OCI-LY7 (cell line): Measurements from ENCODE around the gene MTARC2. TPM values are rescaled to one million over a fixed set of nuclear protein-coding genes. Genes with fewer than 3 reads are reported as not detected.

Source experiments
- BruUV-seq: library from RNA; stranded (reverse); fragments of 400-500 nt; replicated peaks from 2 replicates; lab custom pipeline; 2021; lab: Mats Ljungman, UMichigan
- CTCF ChIA-PET: fragments of 300-600 bp; sonication (Branson Sonifier 250); formaldehyde crosslinking; loops from one replicate; lab custom pipeline; 2022; ENCODE audit warnings: antibody characterized with exemption; ENCODE audit not compliant: unreplicated experiment; lab: Charles Lee
- POLR2A ChIA-PET: fragments of 300-600 bp; sonication (Branson Sonifier 250); formaldehyde crosslinking; loops from one replicate; lab custom pipeline; 2022; ENCODE audit warnings: antibody characterized with exemption; lab: Charles Lee
- DNase-seq: peaks from one replicate; pipeline ENCODE4 v3.0.0-alpha.2; 2015; ENCODE audit warnings: low spot score
- H2AFZ ChIP-seq: fragments of 200-600 bp; sonication (generic), shearing (Covaris generic); 2 replicates; pipeline ENCODE4 v1.6.1; 2014; ENCODE audit warnings: mild to moderate bottlenecking, antibody characterized with exemption, low read length, moderate library complexity
- H3K27ac ChIP-seq: fragments of 200-600 bp; sonication (generic); 2 replicates; pipeline ENCODE4 v1.5.1; 2014; ENCODE audit warnings: mixed run types, low read depth, mild to moderate bottlenecking, moderate library complexity, low read length, inconsistent platforms; ENCODE audit not compliant: poor library complexity, severe bottlenecking
- H3K36me3 ChIP-seq: fragments of 200-600 bp; sonication (generic); 2 replicates; pipeline ENCODE4 v1.6.1; 2014; ENCODE audit warnings: mild to moderate bottlenecking, antibody characterized with exemption, low read length, moderate library complexity, mixed read lengths; ENCODE audit not compliant: insufficient read depth
- H3K4me1 ChIP-seq: fragments of 200-600 bp; sonication (generic); 2 replicates; pipeline ENCODE4 v1.5.1; 2014; ENCODE audit warnings: mild to moderate bottlenecking, low read length; ENCODE audit not compliant: insufficient read depth, poor library complexity, severe bottlenecking
- H3K4me2 ChIP-seq: fragments of 200-600 bp; sonication (generic); 2 replicates; pipeline ENCODE4 v1.6.1; 2014; ENCODE audit warnings: mild to moderate bottlenecking, low read length
- H3K4me3 ChIP-seq: fragments of 200-600 bp; sonication (generic); 2 replicates; pipeline ENCODE4 v1.5.1; 2014; ENCODE audit warnings: mild to moderate bottlenecking, low read depth, low read length; ENCODE audit not compliant: poor library complexity, severe bottlenecking
- H3K79me2 ChIP-seq: fragments of 200-600 bp; sonication (generic); 2 replicates; pipeline ENCODE4 v1.6.1; 2016; ENCODE audit warnings: low read depth, mild to moderate bottlenecking, low read length, moderate library complexity, mixed read lengths; ENCODE audit not compliant: insufficient read depth
- H3K9me2 ChIP-seq: fragments of 200-600 bp; sonication (generic); 2 replicates; pipeline ENCODE4 v1.6.1; 2016; ENCODE audit warnings: mild to moderate bottlenecking, low read length, mixed read lengths; ENCODE audit not compliant: insufficient read depth
- H3K9me3 ChIP-seq: fragments of 200-600 bp; sonication (generic); 2 replicates; pipeline ENCODE4 v1.6.1; 2014; ENCODE audit warnings: mild to moderate bottlenecking, mixed run types, low read length, mixed read lengths
- H4K20me1 ChIP-seq: fragments of 200-600 bp; sonication (generic); 2 replicates; pipeline ENCODE4 v1.6.1; 2014; ENCODE audit warnings: mild to moderate bottlenecking, antibody characterized with exemption, low read length, moderate library complexity, mixed read lengths; ENCODE audit not compliant: insufficient read depth
- CTCF ChIP-seq: fragments of 200-600 bp; sonication (generic); conservative IDR thresholded peaks from 2 replicates; pipeline ENCODE4 v1.5.1; 2014; ENCODE audit warnings: mild to moderate bottlenecking, antibody characterized with exemption, low read length, moderate library complexity, mixed read lengths
- EZH2phosphoT487 ChIP-seq: fragments of 200-600 bp; sonication (generic); IDR thresholded peaks from 2 replicates; pipeline ENCODE4 v1.6.1; 2018; ENCODE audit warnings: low read depth, borderline replicate concordance, mild to moderate bottlenecking, mixed run types, antibody characterized with exemption, low read length, moderate library complexity, mixed read lengths
- intact Hi-C: fragments of 100-400 bp; cut with micrococcal nuclease; formaldehyde crosslinking; loops from one replicate; pipeline ENCODE4 v1.10.0; 2022; ENCODE audit not compliant: unreplicated experiment
- total RNA-seq, 2 experiments: library from RNA; depleted of rRNA in 1 of 2; stranded (reverse); fragments of >200 nt in 1 of 2; shearing (Covaris generic) in 1 of 2; gene quantifications; 2 replicates each; pipeline ENCODE4 v1.2.3, GENCODE V29; 2014 to 2022

Gene MTARC2
- total RNA-seq, 2 experiments from 2014 or later = not detected

- intact Hi-C loops = no loop called here
- H3K4me3 ChIP-seq = no peak overlapping the region
- H3K36me3 ChIP-seq = no peaks in the 10 kb centered on the region
- H3K9me3 ChIP-seq = no peaks in the 10 kb centered on the region
- DNase-seq = no peak
- BruUV-seq = no TSS peak
- H3K79me2 ChIP-seq = no peaks in the 10 kb centered on the region
- no peaks in the 10 kb centered on the region for H3K4me1 ChIP-seq
- ChIA-PET POLR2A (no interaction called here), CTCF (no interaction called here)
- H3K4me2 ChIP-seq = no peak overlapping the region
- no peak overlapping the region for H2AFZ ChIP-seq
- TF ChIP-seq EZH2phosphoT487 (no peak), CTCF (no peak)
- H3K9me2 ChIP-seq = no peaks in the 10 kb centered on the region
- H3K27ac ChIP-seq = no peak overlapping the region
- H4K20me1 ChIP-seq = no peaks in the 10 kb centered on the region
These were observed 50.2 kb downstream of the MTARC2 start for GRCh38 chr1:220798338-220798737.

GRCh38 chr1:220800262-220800661, 52.1 kb downstream of the MTARC2 start:
- intact Hi-C loops = no loop called here
- CTCF ChIA-PET = no interaction called here

More at GRCh38 chr1:220800262-220800661, 52.1 kb downstream of the MTARC2 start:
- no peaks in the 10 kb centered on the region for H3K9me2 ChIP-seq
- no peak for DNase-seq
- no peaks in the 10 kb centered on the region for H3K79me2 ChIP-seq
- no peak overlapping the region for H3K4me2 ChIP-seq
- no peaks in the 10 kb centered on the region for H3K4me1 ChIP-seq
- POLR2A ChIA-PET = interaction anchor here (0.6 kb wide), 1 partner anchor 273 kb away, joined by 3 read pairs; no protein-coding TSS in a partner anchor
- BruUV-seq = no TSS peak
- H3K4me3 ChIP-seq = no peak overlapping the region
- H3K9me3 ChIP-seq = no peaks in the 10 kb centered on the region
- TF ChIP-seq EZH2phosphoT487 (no peak), CTCF (no peak)
- no peaks in the 10 kb centered on the region for H4K20me1 ChIP-seq
- no peak overlapping the region for H2AFZ ChIP-seq
- no peak overlapping the region for H3K27ac ChIP-seq
- H3K36me3 ChIP-seq = no peaks in the 10 kb centered on the region
